Mononuclear cell (primary cell): ENCODE results near the gene PSAPL1. TPM values are rescaled to one million over a fixed set of nuclear protein-coding genes. Genes with fewer than 3 reads are reported as not detected.

Source experiments
- H3K27me3 ChIP-seq: 2 replicates; pipeline ENCODE4 v1.6.0; 2011; ENCODE audit warnings: low read length, control low read depth; ENCODE audit not compliant: insufficient read depth
- H3K4me1 ChIP-seq: 2 replicates; pipeline ENCODE4 v1.5.1; 2011; ENCODE audit warnings: mild to moderate bottlenecking, low read length, control low read depth; ENCODE audit not compliant: insufficient read depth
- H3K4me3 ChIP-seq: 2 replicates; pipeline ENCODE4 v1.5.1; 2011; ENCODE audit warnings: mild to moderate bottlenecking, low read length, moderate library complexity
- H3K9me3 ChIP-seq: 2 replicates; pipeline ENCODE4 v1.5.1; 2011; ENCODE audit warnings: low read depth, mild to moderate bottlenecking, control low read depth, low read length
- total RNA-seq: library from RNA; depleted of rRNA; stranded (reverse); fragments of >200 nt; gene quantifications from one replicate; pipeline ENCODE4 v1.2.3, GENCODE V29; 2012

The PSAPL1 gene
- total RNA-seq, 1 donor, result not detected

- Histone ChIP-seq H3K4me3 (no peak overlapping the region), H3K9me3 (no peaks in the 10 kb centered on the region), H3K27me3 (no peaks in the 10 kb centered on the region), H3K4me1 (no peaks in the 10 kb centered on the region)
Measured at GRCh38 chr4:7422151-7422897, 12.4 kb downstream of the PSAPL1 start.

- Histone ChIP-seq H3K27me3 (no peaks in the 10 kb centered on the region), H3K4me3 (no peak overlapping the region), H3K9me3 (no peaks in the 10 kb centered on the region), H3K4me1 (no peaks in the 10 kb centered on the region)
Measured at GRCh38 chr4:7421356-7422150, 13.2 kb downstream of the PSAPL1 start.

- Histone ChIP-seq H3K9me3 (no peaks in the 10 kb centered on the region), H3K4me1 (no peaks in the 10 kb centered on the region), H3K27me3 (no peaks in the 10 kb centered on the region), H3K4me3 (no peak overlapping the region)
Measured at GRCh38 chr4:7420661-7421040, 14.1 kb downstream of the PSAPL1 start.

DNA sequence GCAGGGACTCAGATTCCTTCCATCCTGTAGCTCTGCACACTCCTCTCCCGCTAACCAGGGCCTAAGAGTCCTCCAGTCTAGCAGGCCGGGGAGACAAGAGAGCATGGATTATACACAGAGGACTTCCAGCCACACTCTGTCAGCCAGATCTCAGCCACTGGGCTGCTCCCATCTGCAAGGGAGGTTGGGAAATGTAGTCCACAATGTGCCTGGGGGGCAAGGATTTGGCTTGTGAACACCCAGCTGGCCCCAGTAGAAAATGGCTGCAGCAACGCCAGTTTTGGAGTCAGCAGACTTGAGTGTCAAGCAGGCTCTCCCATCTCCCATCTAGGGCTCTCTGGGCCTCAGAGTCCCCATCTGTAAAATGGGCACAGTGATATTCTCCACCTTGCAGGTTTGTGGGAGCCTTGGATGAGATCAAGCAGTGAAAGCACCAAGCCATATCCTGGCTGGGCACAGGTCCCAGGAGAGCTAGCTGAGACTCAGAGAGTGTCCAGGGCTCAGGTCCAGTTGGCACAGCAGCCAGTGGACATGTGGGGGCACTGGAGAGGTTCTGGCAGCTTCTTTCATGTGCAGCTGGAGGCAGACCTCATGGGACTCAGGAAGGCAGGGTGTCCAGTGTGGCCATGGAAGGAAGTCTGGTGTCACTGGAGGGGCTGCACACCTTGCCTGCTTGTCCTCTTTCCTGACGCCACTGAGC is 14.6 kb downstream of the PSAPL1 start:
- Histone ChIP-seq H3K4me1 (no peaks in the 10 kb centered on the region), H3K4me3 (no peak overlapping the region), H3K9me3 (no peaks in the 10 kb centered on the region), H3K27me3 (no peaks in the 10 kb centered on the region)

DNA sequence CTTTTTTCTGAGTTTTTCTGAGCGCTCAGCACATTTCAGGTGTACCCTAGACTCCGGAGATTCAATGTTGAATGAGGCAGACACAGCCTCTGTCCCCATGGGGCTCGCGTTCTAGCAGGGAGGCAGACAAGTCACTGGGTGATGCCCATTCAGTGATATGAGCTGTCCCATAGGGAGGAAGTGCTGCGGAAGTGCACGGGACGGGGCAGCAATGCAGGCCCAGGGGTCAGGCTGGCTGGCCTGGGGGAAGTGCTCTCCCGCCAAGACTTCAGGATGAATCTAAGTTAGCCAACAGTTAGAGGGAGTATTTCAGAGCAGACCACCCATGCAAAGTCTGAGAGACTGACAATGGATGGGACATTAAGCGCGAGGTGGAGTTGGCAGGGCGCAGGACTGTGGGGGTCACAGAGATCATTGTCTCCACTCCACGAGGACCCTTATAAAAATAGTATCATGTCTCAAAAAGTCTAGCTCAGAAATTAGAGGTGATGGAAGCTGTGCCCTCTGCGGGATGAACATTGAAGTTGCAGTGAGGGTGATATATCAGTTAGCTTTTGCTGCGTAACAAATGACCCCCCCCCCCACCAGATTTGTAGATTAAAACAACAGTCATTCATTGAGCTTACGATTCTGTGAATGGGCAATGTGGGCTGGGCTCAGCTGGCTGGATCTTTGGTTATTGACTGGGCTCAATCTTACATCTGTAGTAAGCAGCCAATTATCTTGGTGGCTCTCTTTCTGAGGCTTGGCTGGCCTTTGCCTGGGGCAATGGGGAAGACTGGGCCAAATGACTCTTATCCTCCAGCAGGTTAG is 16.4 kb downstream of the PSAPL1 start:
- H3K4me1 ChIP-seq, result no peaks in the 10 kb centered on the region
- H3K27me3 ChIP-seq, result no peaks in the 10 kb centered on the region
- H3K4me3 ChIP-seq, result no peak overlapping the region
- H3K9me3 ChIP-seq, result no peaks in the 10 kb centered on the region

DNA sequence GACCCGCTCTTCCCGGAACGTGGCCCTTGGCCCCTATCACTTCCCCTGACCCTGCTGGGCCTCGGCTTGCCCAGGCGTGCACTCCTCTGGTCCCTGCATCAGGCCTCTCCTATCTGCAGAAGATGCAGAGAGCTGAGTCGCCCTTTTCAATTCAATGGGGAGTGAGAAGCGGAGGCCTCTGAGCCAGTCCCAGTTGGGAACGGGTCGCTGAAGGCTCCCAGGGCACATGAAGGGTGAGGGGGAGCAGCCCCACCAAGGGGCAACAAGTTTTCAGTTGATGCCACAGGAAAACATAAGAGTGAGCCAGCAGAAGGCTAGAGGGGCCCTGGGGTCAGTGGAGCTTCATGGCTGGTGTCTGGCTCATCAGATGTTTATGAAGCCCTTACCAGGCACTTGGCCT is 17.1 kb downstream of the PSAPL1 start:
- Histone ChIP-seq H3K4me1 (no peaks in the 10 kb centered on the region), H3K4me3 (no peak overlapping the region), H3K27me3 (no peaks in the 10 kb centered on the region), H3K9me3 (no peaks in the 10 kb centered on the region)

DNA sequence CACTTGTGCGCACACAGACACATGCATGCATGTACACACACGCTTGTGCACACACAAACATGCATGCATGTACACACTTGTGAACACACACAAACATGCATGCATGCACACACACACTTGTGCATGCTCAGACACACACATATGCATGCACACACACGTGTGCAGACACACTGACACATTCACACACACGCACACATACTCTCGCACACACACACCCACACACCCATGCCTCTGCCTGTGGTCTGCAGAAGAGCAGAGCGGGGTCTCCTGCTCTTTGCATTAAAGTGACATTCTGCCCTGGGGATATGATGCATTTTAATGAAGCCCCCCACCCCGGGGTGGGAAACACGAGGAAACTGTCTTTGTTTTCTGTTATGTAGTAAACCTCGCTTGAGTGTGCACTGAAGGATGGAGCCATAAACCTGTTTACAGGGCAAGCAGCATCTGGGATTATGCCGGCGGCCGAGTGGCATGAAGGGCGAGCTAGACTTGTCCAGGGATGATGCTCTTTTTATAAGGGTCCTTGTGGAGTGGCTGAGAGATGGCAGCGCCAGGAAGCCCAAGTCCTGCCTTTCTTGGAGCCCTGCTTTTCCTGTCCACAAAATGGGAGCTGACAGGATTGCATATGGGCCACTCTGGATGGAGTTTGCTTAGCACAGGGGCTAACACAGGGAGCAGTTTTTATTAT is 17.8 kb downstream of the PSAPL1 start:
- Histone ChIP-seq H3K4me1 (no peaks in the 10 kb centered on the region), H3K27me3 (no peaks in the 10 kb centered on the region), H3K4me3 (no peak overlapping the region), H3K9me3 (no peaks in the 10 kb centered on the region)

DNA sequence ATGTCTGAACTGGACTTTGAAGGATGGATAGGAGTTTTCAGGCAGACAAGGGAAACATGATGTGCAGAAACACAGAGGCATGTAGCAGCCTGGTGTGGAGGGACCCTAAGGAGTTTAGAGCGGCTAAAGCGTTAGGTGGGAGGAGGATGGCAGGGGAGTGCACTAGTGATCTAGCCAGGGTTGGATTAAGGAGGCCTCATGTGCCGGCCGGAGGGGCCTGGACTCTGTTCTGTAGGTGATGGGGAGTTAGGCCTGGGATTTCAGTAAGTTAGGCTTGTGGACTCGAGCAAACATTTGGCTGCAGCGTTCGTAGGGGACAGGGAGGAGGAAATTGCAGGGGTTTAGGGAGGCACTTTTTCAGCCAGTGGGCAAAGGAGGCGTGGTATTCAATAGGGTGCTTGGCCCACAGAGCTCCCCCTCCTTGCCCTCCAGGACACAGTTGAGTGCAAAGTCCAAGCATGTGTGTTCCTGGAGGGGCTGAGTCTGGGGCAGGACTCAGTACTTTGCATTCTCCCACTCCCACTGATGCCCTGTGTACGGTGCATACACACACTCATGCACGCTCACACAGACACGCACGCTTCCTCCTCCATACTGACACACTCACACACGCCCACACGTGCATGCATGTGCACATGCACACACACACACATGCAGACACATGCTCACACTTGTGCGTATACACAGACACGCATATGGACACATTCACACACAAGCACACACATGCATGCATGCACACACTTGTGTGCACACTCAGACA is 18.6 kb downstream of the PSAPL1 start:
- no peak overlapping the region for H3K4me3 ChIP-seq
- H3K4me1 ChIP-seq, result no peaks in the 10 kb centered on the region
- no peaks in the 10 kb centered on the region for H3K9me3 ChIP-seq
- no peaks in the 10 kb centered on the region for H3K27me3 ChIP-seq

GRCh38 chr4:7414736-7415510 is 19.8 kb downstream of the PSAPL1 start:
- no peak overlapping the region for H3K4me3 ChIP-seq
- no peaks in the 10 kb centered on the region for H3K4me1 ChIP-seq
- no peaks in the 10 kb centered on the region for H3K9me3 ChIP-seq
- no peaks in the 10 kb centered on the region for H3K27me3 ChIP-seq

DNA sequence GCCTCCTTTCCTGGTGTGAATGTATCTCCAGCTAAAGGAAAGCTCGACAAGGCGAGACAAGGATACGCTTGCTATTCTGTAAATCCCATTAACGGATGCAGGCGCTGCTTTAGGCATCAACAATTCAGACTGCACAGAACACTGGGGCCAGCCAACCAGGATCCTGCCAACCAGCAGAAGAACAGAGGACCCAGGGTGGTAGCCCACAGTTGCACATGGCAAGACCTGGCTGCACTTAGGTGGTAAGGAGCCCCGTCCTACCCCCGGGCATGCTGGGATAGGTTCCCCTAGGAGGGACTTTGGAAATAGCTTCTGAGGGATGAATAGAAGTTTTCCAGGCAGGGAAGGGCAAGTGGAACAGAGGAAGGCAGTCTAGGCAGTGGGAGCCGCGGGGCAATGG is 20.7 kb downstream of the PSAPL1 start:
- Histone ChIP-seq H3K27me3 (no peaks in the 10 kb centered on the region), H3K9me3 (no peaks in the 10 kb centered on the region), H3K4me3 (no peak overlapping the region), H3K4me1 (no peaks in the 10 kb centered on the region)

DNA sequence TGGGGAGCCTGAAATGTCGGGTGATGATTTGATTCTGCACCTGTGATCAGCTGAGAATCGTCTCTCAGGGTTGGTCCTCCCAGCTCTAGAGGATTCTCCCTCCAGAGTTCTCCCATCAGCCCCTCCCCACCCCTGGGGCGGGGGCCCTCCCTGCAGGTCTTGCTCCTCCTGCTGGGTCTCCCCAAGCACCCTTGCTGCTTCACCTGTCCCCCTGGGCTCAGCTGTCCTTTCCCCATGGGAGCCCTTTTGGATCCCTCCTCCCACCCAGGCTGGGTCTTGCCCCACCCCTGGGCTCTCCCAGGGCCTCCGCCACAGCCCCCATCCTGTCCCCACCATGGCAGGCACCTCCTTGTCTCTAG is 22.2 kb downstream of the PSAPL1 start:
- Histone ChIP-seq H3K4me1 (no peaks in the 10 kb centered on the region), H3K9me3 (peaks cover 7% of the 10 kb centered on the region), H3K4me3 (no peak overlapping the region), H3K27me3 (no peaks in the 10 kb centered on the region)

GRCh38 chr4:7411896-7412553 is 22.7 kb downstream of the PSAPL1 start:
- Histone ChIP-seq H3K4me1 (no peaks in the 10 kb centered on the region), H3K27me3 (no peaks in the 10 kb centered on the region), H3K9me3 (peaks cover 7% of the 10 kb centered on the region), H3K4me3 (no peak overlapping the region)

DNA sequence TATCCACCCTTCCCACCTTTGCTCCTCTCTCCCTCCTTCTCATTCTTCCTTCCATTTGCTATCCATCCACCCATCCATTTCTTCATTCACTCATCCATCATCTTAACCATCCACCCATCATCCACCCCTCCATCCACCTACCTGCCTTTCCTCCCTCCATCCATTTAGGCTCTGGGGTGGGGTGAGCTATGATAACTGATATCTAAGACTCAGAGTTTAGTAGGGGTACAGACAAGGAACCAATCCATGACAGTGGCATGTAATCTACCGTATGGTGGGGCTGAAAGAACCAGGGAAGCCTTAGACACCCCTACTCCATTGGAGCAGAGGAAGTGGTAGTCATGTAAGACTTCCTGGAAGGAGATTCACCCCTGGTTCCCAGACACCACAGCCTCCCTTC is 23.2 kb downstream of the PSAPL1 start:
- peaks cover 7% of the 10 kb centered on the region for H3K9me3 ChIP-seq
- no peak overlapping the region for H3K4me3 ChIP-seq
- H3K27me3 ChIP-seq, result no peaks in the 10 kb centered on the region
- no peaks in the 10 kb centered on the region for H3K4me1 ChIP-seq
